ENCODE measurements around the gene COA6. TPM values are rescaled to one million over a fixed set of nuclear protein-coding genes. Genes with fewer than 3 reads are reported as not detected.

The COA6 gene
- total and polyA plus RNA-seq, 12 donors = 22.9 to 84.7 (median 35.6) TPM

DNA sequence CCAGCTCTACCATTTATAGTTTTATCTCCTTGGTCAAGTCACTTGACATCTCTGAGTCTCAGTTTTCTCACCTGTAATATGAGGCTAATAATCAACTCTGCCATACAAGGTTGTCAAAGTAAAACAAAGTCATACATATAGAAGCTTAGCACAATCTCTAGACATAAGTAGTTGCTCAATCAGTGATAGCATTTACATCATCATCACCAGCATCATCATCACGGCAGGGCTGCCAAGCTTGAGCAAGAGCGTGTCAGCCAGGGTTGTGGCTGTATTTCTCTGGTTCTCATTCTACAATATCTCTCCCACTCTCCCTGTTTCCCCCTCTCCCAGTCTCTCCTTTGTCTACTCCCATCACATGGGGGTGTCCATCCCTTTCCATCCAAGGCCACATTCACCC is 41.7 kb upstream of the COA6 start:
- H3K4me3 ChIP-seq = no peak overlapping the region
- TF ChIP-seq, protein P1, sequence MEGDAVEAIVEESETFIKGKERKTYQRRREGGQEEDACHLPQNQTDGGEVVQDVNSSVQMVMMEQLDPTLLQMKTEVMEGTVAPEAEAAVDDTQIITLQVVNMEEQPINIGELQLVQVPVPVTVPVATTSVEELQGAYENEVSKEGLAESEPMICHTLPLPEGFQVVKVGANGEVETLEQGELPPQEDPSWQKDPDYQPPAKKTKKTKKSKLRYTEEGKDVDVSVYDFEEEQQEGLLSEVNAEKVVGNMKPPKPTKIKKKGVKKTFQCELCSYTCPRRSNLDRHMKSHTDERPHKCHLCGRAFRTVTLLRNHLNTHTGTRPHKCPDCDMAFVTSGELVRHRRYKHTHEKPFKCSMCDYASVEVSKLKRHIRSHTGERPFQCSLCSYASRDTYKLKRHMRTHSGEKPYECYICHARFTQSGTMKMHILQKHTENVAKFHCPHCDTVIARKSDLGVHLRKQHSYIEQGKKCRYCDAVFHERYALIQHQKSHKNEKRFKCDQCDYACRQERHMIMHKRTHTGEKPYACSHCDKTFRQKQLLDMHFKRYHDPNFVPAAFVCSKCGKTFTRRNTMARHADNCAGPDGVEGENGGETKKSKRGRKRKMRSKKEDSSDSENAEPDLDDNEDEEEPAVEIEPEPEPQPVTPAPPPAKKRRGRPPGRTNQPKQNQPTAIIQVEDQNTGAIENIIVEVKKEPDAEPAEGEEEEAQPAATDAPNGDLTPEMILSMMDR (IDR thresholded peaks at IDR 0.05) = no peak
- TF ChIP-seq POLR2A (IDR thresholded peaks at IDR 0.05) = no peak
- no peaks in the 10 kb centered on the region for H3K36me3 ChIP-seq (replicated peaks in 1 of 2)
- DNase-seq = no peak
- no peak overlapping the region for H3K27ac ChIP-seq
- H3K27me3 ChIP-seq = no peaks in the 10 kb centered on the region
- intact Hi-C loops (cut with DNase I) = no loop called here
- H3K9me3 ChIP-seq (replicated peaks in 1 of 3) = peaks cover 0 to 6% (median 0%) of the 10 kb centered on the region in 3 donors
- 75 to 91% (median 76%) methylated on average over 2 of the region's 2 CpGs for WGBS, 4 donors
- no peaks in the 10 kb centered on the region for H3K4me1 ChIP-seq (replicated peaks in 1 of 2)

DNA sequence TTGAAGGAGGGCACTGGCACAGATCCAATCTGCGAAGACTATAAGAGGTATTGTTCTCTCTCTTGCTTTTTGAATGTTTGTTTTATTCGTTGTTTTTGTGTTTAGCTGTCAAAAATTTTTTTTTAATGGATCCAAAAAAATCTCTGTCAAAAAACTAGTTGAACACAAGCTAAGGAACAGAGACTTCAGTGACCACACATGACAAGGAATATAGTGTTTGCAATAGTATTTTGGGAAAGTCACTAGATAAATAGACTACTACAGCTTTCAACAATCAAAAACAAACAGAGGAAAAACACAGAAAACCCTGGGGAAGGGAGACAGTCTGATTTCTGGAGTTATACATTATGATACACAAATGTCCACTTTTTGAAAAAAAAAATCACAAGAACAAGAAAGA is 36.9 kb upstream of the COA6 start:
- WGBS, 4 donors = 74 to 84% (median 76%) methylated on average over 2 of the region's 2 CpGs
- Histone ChIP-seq H3K36me3 (replicated peaks in 1 of 2) (no peaks in the 10 kb centered on the region), H3K4me3 (no peak overlapping the region), H3K27ac (no peak overlapping the region), H3K27me3 (no peaks in the 10 kb centered on the region), H3K4me1 (replicated peaks in 1 of 2) (no peaks in the 10 kb centered on the region), H3K9me3 (replicated peaks in 1 of 3) (peaks cover 0 to 14% (median 10%) of the 10 kb centered on the region in 3 donors)
- TF ChIP-seq POLR2A (IDR thresholded peaks at IDR 0.05) = no peak
- TF ChIP-seq, protein P1 (IDR thresholded peaks at IDR 0.05) = no peak
- DNase-seq = no peak
- intact Hi-C loops (cut with DNase I) = no loop called here

DNA sequence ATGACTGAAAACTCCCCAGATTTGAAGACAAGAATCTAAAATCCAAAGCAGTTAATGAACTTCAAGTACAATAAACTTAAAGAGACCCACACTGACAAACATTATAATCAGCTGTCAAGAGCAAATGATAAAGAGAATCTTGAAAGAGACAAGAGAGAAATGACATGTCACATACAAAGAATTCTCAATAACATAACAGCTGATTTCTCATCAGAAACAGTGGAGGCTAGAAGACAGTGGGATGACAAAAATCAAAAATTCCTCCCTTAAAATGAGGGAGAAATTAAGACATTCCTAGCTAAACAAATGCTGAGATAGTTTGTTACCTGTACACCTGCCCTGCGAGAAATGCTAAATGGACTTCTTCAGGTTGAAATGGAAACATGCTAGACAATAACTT is 36.0 kb upstream of the COA6 start:
- H3K27ac ChIP-seq = no peak overlapping the region
- no peak for TF ChIP-seq POLR2A (IDR thresholded peaks at IDR 0.05)
- TF ChIP-seq, protein P1 (IDR thresholded peaks at IDR 0.05) = no peak
- 92 to 98% (median 95%) methylated on average over 1 of the region's 1 CpG for WGBS, 4 donors
- DNase-seq = no peak
- no peak overlapping the region for H3K4me3 ChIP-seq
- peaks cover 0 to 14% (median 10%) of the 10 kb centered on the region in 3 donors for H3K9me3 ChIP-seq (replicated peaks in 1 of 3)
- H3K27me3 ChIP-seq = no peaks in the 10 kb centered on the region
- H3K4me1 ChIP-seq (replicated peaks in 1 of 2) = no peaks in the 10 kb centered on the region
- no peaks in the 10 kb centered on the region for H3K36me3 ChIP-seq (replicated peaks in 1 of 2)
- intact Hi-C loops (cut with DNase I) = no loop called here

DNA sequence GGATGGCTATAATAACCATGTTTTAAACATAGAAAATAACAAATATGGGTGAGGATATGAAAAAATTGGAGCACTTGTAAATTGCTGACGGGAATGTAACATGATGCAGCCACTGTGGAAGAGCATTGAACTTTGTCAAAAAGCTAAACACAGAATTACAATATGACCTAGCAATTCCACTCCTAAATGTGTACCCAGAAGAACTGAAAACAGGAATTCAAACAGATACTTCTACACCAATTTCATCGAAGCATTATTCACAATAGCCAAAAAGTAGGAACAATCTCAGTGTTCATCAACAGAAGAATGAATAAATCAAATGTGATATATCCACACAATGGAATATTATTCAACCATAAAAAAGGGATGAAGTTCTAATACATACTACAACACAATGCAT is 32.7 kb upstream of the COA6 start:
- DNase-seq = no peak
- WGBS, 4 donors = 85 to 92% (median 87%) methylated on average over 2 of the region's 2 CpGs
- Histone ChIP-seq H3K36me3 (replicated peaks in 1 of 2) (no peaks in the 10 kb centered on the region), H3K27me3 (no peaks in the 10 kb centered on the region), H3K4me3 (no peak overlapping the region), H3K27ac (no peak overlapping the region), H3K4me1 (replicated peaks in 1 of 2) (no peaks in the 10 kb centered on the region), H3K9me3 (replicated peaks in 1 of 3) (peaks cover 0 to 14% (median 10%) of the 10 kb centered on the region in 3 donors)
- intact Hi-C loops (cut with DNase I) = no loop called here
- TF ChIP-seq POLR2A (IDR thresholded peaks at IDR 0.05) = no peak
- TF ChIP-seq, protein P1 (IDR thresholded peaks at IDR 0.05) = no peak

Data from adrenal gland (tissue), 12 donors.